Measurements from ENCODE around the gene UGT1A1.

- no peak for TF ChIP-seq CTCF (IDR thresholded peaks at IDR 0.05 in 8 of 11, conservative IDR thresholded peaks at IDR 0.05 in 3 of 11)
- TF ChIP-seq POLR2A (IDR thresholded peaks at IDR 0.05) = no peak
- TF ChIP-seq POLR2AphosphoS5 (IDR thresholded peaks at IDR 0.05) = no peak
Measured at GRCh38 chr2:233764761-233765160, 4.7 kb downstream of the UGT1A1 start.

All from spleen (tissue), 7 donors.